Skin of body (tissue), 2 donors: ENCODE results near the gene DENND1C. TPM values are rescaled to one million over a fixed set of nuclear protein-coding genes. Genes with fewer than 3 reads are reported as not detected.
"Not testable (repeated sequence)": the region's sequence is repeated elsewhere in the genome, so short reads cannot be mapped to it uniquely, and the experiment has no call there.

Experiments
- DNase-seq: peaks from one replicate; lab custom pipeline; 2025; lab: John Stamatoyannopoulos, UW
- total RNA-seq: library from RNA; depleted of rRNA; stranded (reverse); fragments of >200 nt; gene quantifications from one replicate; pipeline ENCODE4 v1.2.3, GENCODE V29; 2014

The DENND1C gene
- total RNA-seq, 1 donor from 2014 or later = 0.69 TPM

GRCh38 chr19:6509118-6509971 lies 27.8 kb upstream of the DENND1C start:
- no peak for DNase-seq

GRCh38 chr19:6508028-6508771 lies 26.6 kb upstream of the DENND1C start:
- DNase-seq = not testable (repeated sequence)

GRCh38 chr19:6503407-6504201 lies 22.0 kb upstream of the DENND1C start:
- no peak for DNase-seq

GRCh38 chr19:6501740-6502648 lies 20.4 kb upstream of the DENND1C start, which contains the start of gene TUBB4A:
TUBB4A (minus strand) TSS chr19:6502309; CDS start chr19:6502212, 97 bp downstream.
- DNase-seq = no peak

- no peak for DNase-seq
Observed at GRCh38 chr19:6500837-6501739, 19.5 kb upstream of the DENND1C start.

GRCh38 chr19:6499052-6499790 lies 17.6 kb upstream of the DENND1C start:
- DNase-seq = no peak

- DNase-seq = no peak
Observed at GRCh38 chr19:6498294-6499036, 16.9 kb upstream of the DENND1C start.

- no peak for DNase-seq
Observed at GRCh38 chr19:6495947-6496346, 14.4 kb upstream of the DENND1C start.

- no peak for DNase-seq
Observed at GRCh38 chr19:6494438-6495036, 12.9 kb upstream of the DENND1C start.

- DNase-seq = no peak
Observed at GRCh38 chr19:6491802-6492592, 10.4 kb upstream of the DENND1C start.

GRCh38 chr19:6490134-6490533 lies 8.5 kb upstream of the DENND1C start:
- no peak for DNase-seq

- DNase-seq = no peak
Observed at GRCh38 chr19:6489278-6490061, 7.9 kb upstream of the DENND1C start.

GRCh38 chr19:6484831-6485230 lies 3.2 kb upstream of the DENND1C start:
- no peak for DNase-seq

GRCh38 chr19:6484230-6484629 lies 2.6 kb upstream of the DENND1C start:
- no peak for DNase-seq

GRCh38 chr19:6483235-6483634 lies 1.6 kb upstream of the DENND1C start:
- no peak for DNase-seq

GRCh38 chr19:6482343-6482686 lies 728 bp upstream of the DENND1C start:
- no peak for DNase-seq
